Suppressor macrophage treated with lipopolysaccharide for 4 hours (primary cell): ENCODE results near the gene PPME1.

Source experiments
- DNase-seq: peaks from one replicate; pipeline ENCODE4 v3.0.0-alpha.2; 2020

PPME1 gene

GRCh38 chr11:74233683-74234082, 62.6 kb downstream of the PPME1 start:
- no peak for DNase-seq

GRCh38 chr11:74235121-74235520, 64.0 kb downstream of the PPME1 start:
- no peak for DNase-seq

GRCh38 chr11:74237541-74237940, 66.5 kb downstream of the PPME1 start:
- DNase-seq: no peak

GRCh38 chr11:74238243-74238642, 67.2 kb downstream of the PPME1 start:
- no peak for DNase-seq

- no peak for DNase-seq
Measured at GRCh38 chr11:74248469-74248868, 77.4 kb downstream of the PPME1 start.

GRCh38 chr11:74249496-74249895, 78.4 kb downstream of the PPME1 start:
- DNase-seq: no peak

- no peak for DNase-seq
Measured at GRCh38 chr11:74253361-74253760, 82.3 kb downstream of the PPME1 start.

GRCh38 chr11:74255741-74256375, 84.8 kb downstream of the PPME1 start:
- peak; percentile 70 for DNase-seq

GRCh38 chr11:74256378-74257133, 85.5 kb downstream of the PPME1 start:
- no peak for DNase-seq

- DNase-seq: no peak
Measured at GRCh38 chr11:74257959-74258553, 87.0 kb downstream of the PPME1 start.

GRCh38 chr11:74262725-74263124, 91.6 kb downstream of the PPME1 start:
- no peak for DNase-seq

- no peak for DNase-seq
Measured at GRCh38 chr11:74265256-74265655, 94.2 kb downstream of the PPME1 start.

- no peak for DNase-seq
Measured at GRCh38 chr11:74267014-74267413, 95.9 kb downstream of the PPME1 start.

- DNase-seq: no peak
Measured at GRCh38 chr11:74268456-74268855, 97.4 kb downstream of the PPME1 start.

- no peak for DNase-seq
Measured at GRCh38 chr11:74269161-74269811, 98.2 kb downstream of the PPME1 start.

- DNase-seq: no peak
Measured at GRCh38 chr11:74272276-74272675, 101.2 kb downstream of the PPME1 start.

GRCh38 chr11:74276581-74276980, 105.5 kb downstream of the PPME1 start:
- DNase-seq: no peak

- no peak for DNase-seq
Measured at GRCh38 chr11:74278103-74278502, 107.0 kb downstream of the PPME1 start.

- no peak for DNase-seq
Measured at GRCh38 chr11:74278721-74279161, 107.7 kb downstream of the PPME1 start.

GRCh38 chr11:74279256-74279655, 108.2 kb downstream of the PPME1 start:
- DNase-seq: no peak

GRCh38 chr11:74280494-74280893, 109.4 kb downstream of the PPME1 start:
- no peak for DNase-seq

- DNase-seq: no peak
Measured at GRCh38 chr11:74282421-74282820, 111.3 kb downstream of the PPME1 start.

- no peak for DNase-seq
Measured at GRCh38 chr11:74282914-74283371, 111.9 kb downstream of the PPME1 start.
